GM12892 (cell line): ENCODE results near the gene MINDY4.

ENCODE experiments used
- POLR2A ChIP-seq: IDR thresholded peaks from 2 replicates; pipeline ENCODE4 v1.6.1; 2011; ENCODE audit warnings: low read depth, low read length, control low read depth
- POLR2AphosphoS5 ChIP-seq: IDR thresholded peaks from 2 replicates; pipeline ENCODE4 v1.6.1; 2011; ENCODE audit warnings: low read depth, low read length, control low read depth
- TAF1 ChIP-seq: IDR thresholded peaks from 2 replicates; pipeline ENCODE4 v1.6.1; 2011; ENCODE audit warnings: low read depth, mild to moderate bottlenecking, control low read depth, low read length, borderline replicate concordance

DNA sequence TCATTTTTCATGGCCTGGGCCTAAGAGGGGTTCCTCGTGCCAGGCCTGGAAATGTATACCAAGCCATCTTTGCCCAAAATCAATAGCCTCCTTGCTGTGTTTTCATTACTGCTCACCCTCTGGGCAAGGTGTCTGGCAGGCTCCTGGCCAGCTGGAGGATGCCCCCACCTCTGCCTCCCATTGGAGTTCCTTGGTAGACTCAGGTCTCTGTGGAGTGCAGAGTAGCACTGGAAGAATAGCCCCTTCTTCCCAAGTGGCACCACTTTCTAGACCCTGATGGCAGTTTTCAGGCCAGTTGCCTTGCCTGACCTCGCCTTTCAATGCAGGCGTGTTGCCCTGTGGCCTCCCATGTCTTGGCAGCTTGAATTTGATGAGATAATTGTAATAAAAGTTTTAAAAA, 84.7 kb downstream of the MINDY4 start:
- TF ChIP-seq POLR2A (no peak), TAF1 (no peak), POLR2AphosphoS5 (no peak)
